GM11168 (cell line): ENCODE results near the gene SMURF1.

ENCODE experiments used
- in situ Hi-C: fragments of 300-500 bp; cut with MboI; formaldehyde crosslinking; loops from one replicate; pipeline ENCODE4 v1.12.0; 2022; ENCODE audit warnings: low sequenced_read_pairs; ENCODE audit not compliant: unreplicated experiment

The SMURF1 gene

GRCh38 chr7:99011706-99012404 lies 132.1 kb downstream of the SMURF1 start:
- in situ Hi-C loops = no loop called here

- in situ Hi-C loops = no loop called here
Measured at GRCh38 chr7:99011341-99011705, 132.6 kb downstream of the SMURF1 start.

- in situ Hi-C loops = no loop called here
Measured at GRCh38 chr7:99010281-99010680, 133.6 kb downstream of the SMURF1 start.

- in situ Hi-C loops = no loop called here
Measured at GRCh38 chr7:99008921-99009530, 134.9 kb downstream of the SMURF1 start.

- in situ Hi-C loops = no loop called here
Measured at GRCh38 chr7:99008181-99008631, 135.7 kb downstream of the SMURF1 start.

GRCh38 chr7:99006739-99007424 lies 137.0 kb downstream of the SMURF1 start:
- in situ Hi-C loops = no loop called here

- in situ Hi-C loops = no loop called here
Measured at GRCh38 chr7:99005776-99006175, 138.1 kb downstream of the SMURF1 start.

GRCh38 chr7:99004781-99005500 lies 139.0 kb downstream of the SMURF1 start:
- in situ Hi-C loops = no loop called here

GRCh38 chr7:99004216-99004615 lies 139.7 kb downstream of the SMURF1 start:
- in situ Hi-C loops = no loop called here

GRCh38 chr7:99003419-99003818 lies 140.5 kb downstream of the SMURF1 start:
- in situ Hi-C loops = no loop called here

GRCh38 chr7:99002827-99003212 lies 141.1 kb downstream of the SMURF1 start:
- in situ Hi-C loops = no loop called here

- in situ Hi-C loops = no loop called here
Measured at GRCh38 chr7:99002148-99002826, 141.6 kb downstream of the SMURF1 start.

- in situ Hi-C loops = no loop called here
Measured at GRCh38 chr7:99001482-99002147, 142.3 kb downstream of the SMURF1 start.

GRCh38 chr7:99000904-99001465 lies 142.9 kb downstream of the SMURF1 start:
- in situ Hi-C loops = no loop called here

GRCh38 chr7:99000196-99000903 lies 143.6 kb downstream of the SMURF1 start:
- in situ Hi-C loops = no loop called here

- in situ Hi-C loops = no loop called here
Measured at GRCh38 chr7:98998821-98999725, 144.8 kb downstream of the SMURF1 start.

GRCh38 chr7:98997846-98998245 lies 146.1 kb downstream of the SMURF1 start:
- in situ Hi-C loops = no loop called here

- in situ Hi-C loops = no loop called here
Measured at GRCh38 chr7:98996150-98996552, 147.8 kb downstream of the SMURF1 start.
